Thymus (tissue), 11 donors: ENCODE results near the gene SLC7A10. TPM values are rescaled to one million over a fixed set of nuclear protein-coding genes. Genes with fewer than 3 reads are reported as not detected.

Experiments used
- DNase-seq, 9 donors: peaks; one replicate each; pipeline ENCODE4 v3.0.0-alpha.2; 2013; ENCODE audit warnings: low spot score in 9 of 9, low read depth in 6 of 9, missing footprints in 1 of 9
- H3K27ac ChIP-seq, 2 donors: one replicate each; pipeline ENCODE4 v1.5.1; 2013; ENCODE audit warnings: control low read depth in 1 of 2, low read depth in 1 of 2, low read length in 1 of 2, mild to moderate bottlenecking in 1 of 2, moderate library complexity in 1 of 2
- H3K27me3 ChIP-seq, 2 donors: one replicate each; pipeline ENCODE4 v1.5.1; 2013; ENCODE audit warnings: low read length in 1 of 2; ENCODE audit not compliant: control insufficient read depth in 2 of 2, insufficient read depth in 1 of 2
- H3K36me3 ChIP-seq, 2 donors: one replicate each; pipeline ENCODE4 v1.5.1; 2013; ENCODE audit warnings: low read length in 1 of 2, mild to moderate bottlenecking in 1 of 2, moderate library complexity in 1 of 2; ENCODE audit not compliant: control insufficient read depth in 2 of 2, insufficient read depth in 2 of 2
- H3K4me1 ChIP-seq, 2 donors: one replicate each; pipeline ENCODE4 v1.5.1; 2013; ENCODE audit warnings: low read length in 2 of 2; ENCODE audit not compliant: control insufficient read depth in 2 of 2, insufficient read depth in 2 of 2
- H3K4me3 ChIP-seq, 2 donors: one replicate each; pipeline ENCODE4 v1.5.1; 2013; ENCODE audit warnings: low read length in 2 of 2, control low read depth in 1 of 2, mild to moderate bottlenecking in 1 of 2
- H3K9me3 ChIP-seq, 2 donors: one replicate each; pipeline ENCODE4 v1.5.1; 2013; ENCODE audit warnings: low read length in 1 of 2, mild to moderate bottlenecking in 1 of 2; ENCODE audit not compliant: control insufficient read depth in 2 of 2, insufficient read depth in 1 of 2
- WGBS: extraction: QIAGEN DNeasy Blood & Tissue Kit; methylation state at CpG from one replicate; pipeline ENCODE4 v1.1.7; 2013; 5-methylcytosine and 5-hydroxymethylcytosine counted together
- polyA plus RNA-seq: library from polyadenylated mRNA; stranded (reverse); fragments of 200-250 nt; gene quantifications from one replicate; pipeline ENCODE4 v1.2.3, GENCODE V29; 2013
- total RNA-seq: library from RNA; stranded (reverse); fragments of 120-200 nt; gene quantifications from one replicate; pipeline ENCODE4 v1.2.4, GENCODE V29; 2013
- donor health status: healthy.

SLC7A10 gene
- total and polyA plus RNA-seq, 2 donors: 0.11 to 0.33 TPM

DNA sequence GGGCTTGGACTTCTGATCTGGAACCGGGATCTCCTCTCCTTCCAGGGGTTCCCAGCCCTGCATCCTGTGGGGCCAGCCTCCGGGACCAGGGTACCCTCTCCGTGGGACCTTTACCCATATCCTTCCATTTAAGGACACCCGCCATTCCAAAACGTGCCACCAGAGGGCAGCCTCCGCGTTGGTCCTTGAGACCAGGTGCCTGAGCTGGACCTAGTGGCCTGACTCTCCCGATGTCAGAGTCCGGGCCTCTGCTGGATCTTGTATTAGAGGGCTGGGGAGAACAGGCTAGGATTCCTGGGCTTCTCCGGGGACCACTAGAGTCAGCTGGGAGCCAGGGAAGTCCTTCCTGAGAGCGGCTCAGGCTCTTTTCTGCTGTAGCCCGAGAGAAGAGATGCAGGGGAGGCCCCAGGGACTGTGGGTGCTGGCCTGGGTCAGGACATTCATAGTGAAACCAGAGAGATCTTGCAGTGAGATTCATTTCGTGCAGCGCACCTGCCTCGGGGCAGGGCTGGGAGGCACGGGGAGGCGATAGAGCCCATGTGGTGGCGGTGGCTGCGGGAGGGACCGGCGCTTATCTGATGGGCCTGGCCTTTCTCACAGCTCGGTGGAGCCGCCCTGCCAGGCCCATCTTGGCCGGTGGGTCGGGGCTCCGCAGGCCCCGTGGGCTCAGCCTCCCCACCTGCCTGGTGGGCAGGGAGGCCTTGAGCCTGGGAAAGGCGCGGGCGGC, 9.8 kb upstream of the SLC7A10 start:
- Histone ChIP-seq H3K36me3 (no peaks in the 10 kb centered on the region), H3K9me3 (no peaks in the 10 kb centered on the region), H3K27ac (no peak overlapping the region), H3K27me3 (no peaks in the 10 kb centered on the region), H3K4me3 (no peak overlapping the region), H3K4me1 (no peaks in the 10 kb centered on the region)
- DNase-seq: peak; percentile 10 to 67 (median 34)
- WGBS: 58% methylated on average over 30 of the region's 30 CpGs

- H3K27ac ChIP-seq: no peak overlapping the region
- no peak overlapping the region for H3K4me3 ChIP-seq
- H3K4me1 ChIP-seq: no peaks in the 10 kb centered on the region
- no peaks in the 10 kb centered on the region for H3K27me3 ChIP-seq
- H3K36me3 ChIP-seq: no peaks in the 10 kb centered on the region
- H3K9me3 ChIP-seq: no peaks in the 10 kb centered on the region
- 83% methylated on average over 9 of the region's 9 CpGs for WGBS
- DNase-seq: no peak
These were observed 9.1 kb upstream of the SLC7A10 start for GRCh38 chr19:33234736-33235135.

- no peaks in the 10 kb centered on the region for H3K36me3 ChIP-seq
- no peaks in the 10 kb centered on the region for H3K4me1 ChIP-seq
- H3K27ac ChIP-seq: no peak overlapping the region
- no peak for DNase-seq
- no peaks in the 10 kb centered on the region for H3K9me3 ChIP-seq
- peaks cover 0 to 2% of the 10 kb centered on the region in 2 donors for H3K27me3 ChIP-seq
- H3K4me3 ChIP-seq: no peak overlapping the region
- WGBS: 92% methylated on average over 8 of the region's 8 CpGs
These were observed 8.4 kb upstream of the SLC7A10 start for GRCh38 chr19:33234092-33234491.

- DNase-seq: no peak
- no peaks in the 10 kb centered on the region for H3K36me3 ChIP-seq
- 98% methylated on average over 9 of the region's 9 CpGs for WGBS
- H3K4me1 ChIP-seq: no peaks in the 10 kb centered on the region
- H3K4me3 ChIP-seq: no peak overlapping the region
- peaks cover 0 to 2% of the 10 kb centered on the region in 2 donors for H3K27me3 ChIP-seq
- H3K9me3 ChIP-seq: no peaks in the 10 kb centered on the region
- H3K27ac ChIP-seq: no peak overlapping the region
These were observed 7.6 kb upstream of the SLC7A10 start for GRCh38 chr19:33233056-33233873.

GRCh38 chr19:33232656-33233055, 7.0 kb upstream of the SLC7A10 start:
- no peak for DNase-seq
- H3K27me3 ChIP-seq: peaks cover 2 to 5% of the 10 kb centered on the region in 2 donors
- 87% methylated on average over 12 of the region's 12 CpGs for WGBS

GRCh38 chr19:33231511-33231910, 5.9 kb upstream of the SLC7A10 start:
- no peaks in the 10 kb centered on the region for H3K36me3 ChIP-seq
- no peak for DNase-seq
- no peaks in the 10 kb centered on the region for H3K4me1 ChIP-seq
- peaks cover 13 to 16% of the 10 kb centered on the region in 2 donors for H3K27me3 ChIP-seq
- 98% methylated on average over 5 of the region's 5 CpGs for WGBS
- H3K27ac ChIP-seq: no peak overlapping the region
- H3K4me3 ChIP-seq: no peak overlapping the region
- peaks cover 4 to 6% of the 10 kb centered on the region in 2 donors for H3K9me3 ChIP-seq

More at GRCh38 chr19:33232656-33233055, 7.0 kb upstream of the SLC7A10 start:
- Histone ChIP-seq H3K4me3 (no peak overlapping the region), H3K9me3 (no peaks in the 10 kb centered on the region), H3K4me1 (no peaks in the 10 kb centered on the region), H3K27ac (no peak overlapping the region), H3K36me3 (no peaks in the 10 kb centered on the region)

DNA sequence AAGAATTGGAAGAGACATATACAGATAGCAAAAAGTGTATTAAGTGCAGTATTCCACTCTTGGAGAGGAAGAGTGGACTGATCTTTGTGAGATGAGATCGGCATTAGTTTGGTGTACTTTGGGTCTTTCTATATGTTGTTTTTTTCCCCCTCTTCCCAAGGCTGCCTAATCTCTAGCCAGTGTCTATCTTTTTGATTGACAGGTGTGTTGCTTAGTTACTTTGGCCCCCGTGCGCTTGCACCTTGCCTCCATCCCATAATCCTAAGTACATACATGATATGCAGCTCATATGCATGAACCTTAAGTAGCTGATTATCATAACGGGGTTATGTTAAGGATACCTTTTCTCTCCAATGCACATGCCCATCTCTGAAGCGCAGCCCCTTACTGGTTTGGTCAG, 4.3 kb upstream of the SLC7A10 start:
- 95% methylated on average over 5 of the region's 5 CpGs for WGBS
- H3K27me3 ChIP-seq: peaks cover 28 to 30% of the 10 kb centered on the region in 2 donors
- H3K4me3 ChIP-seq: no peak overlapping the region
- H3K9me3 ChIP-seq: peaks cover 4 to 6% of the 10 kb centered on the region in 2 donors
- no peaks in the 10 kb centered on the region for H3K4me1 ChIP-seq
- H3K27ac ChIP-seq: no peak overlapping the region
- no peak for DNase-seq
- H3K36me3 ChIP-seq: no peaks in the 10 kb centered on the region

GRCh38 chr19:33227870-33228599, 2.4 kb upstream of the SLC7A10 start:
- Histone ChIP-seq H3K4me3 (no peak overlapping the region), H3K4me1 (no peaks in the 10 kb centered on the region), H3K36me3 (no peaks in the 10 kb centered on the region), H3K9me3 (peaks cover 4 to 6% of the 10 kb centered on the region in 2 donors), H3K27ac (no peak overlapping the region), H3K27me3 (peaks cover 43 to 47% of the 10 kb centered on the region in 2 donors)
- WGBS: 97% methylated on average over 1 of the region's 1 CpG
- no peak for DNase-seq

GRCh38 chr19:33227242-33227650, 1.6 kb upstream of the SLC7A10 start:
- no peak overlapping the region for H3K4me3 ChIP-seq
- H3K9me3 ChIP-seq: peaks cover 4 to 6% of the 10 kb centered on the region in 2 donors
- H3K27ac ChIP-seq: no peak overlapping the region
- H3K36me3 ChIP-seq: no peaks in the 10 kb centered on the region
- DNase-seq: no peak
- no peaks in the 10 kb centered on the region for H3K4me1 ChIP-seq
- 42% methylated on average over 18 of the region's 18 CpGs for WGBS
- peaks cover 43 to 50% of the 10 kb centered on the region in 2 donors for H3K27me3 ChIP-seq
